Measurements from ENCODE around the gene SIK3.

SIK3 gene

GRCh38 chr11:117045196-117045595 is 53.0 kb downstream of the SIK3 start:
- H3K4me3 ChIP-seq (ENCODE audit: control insufficient read depth, low read depth, low read length) = no peak overlapping the region
- TF ChIP-seq, protein P1, sequence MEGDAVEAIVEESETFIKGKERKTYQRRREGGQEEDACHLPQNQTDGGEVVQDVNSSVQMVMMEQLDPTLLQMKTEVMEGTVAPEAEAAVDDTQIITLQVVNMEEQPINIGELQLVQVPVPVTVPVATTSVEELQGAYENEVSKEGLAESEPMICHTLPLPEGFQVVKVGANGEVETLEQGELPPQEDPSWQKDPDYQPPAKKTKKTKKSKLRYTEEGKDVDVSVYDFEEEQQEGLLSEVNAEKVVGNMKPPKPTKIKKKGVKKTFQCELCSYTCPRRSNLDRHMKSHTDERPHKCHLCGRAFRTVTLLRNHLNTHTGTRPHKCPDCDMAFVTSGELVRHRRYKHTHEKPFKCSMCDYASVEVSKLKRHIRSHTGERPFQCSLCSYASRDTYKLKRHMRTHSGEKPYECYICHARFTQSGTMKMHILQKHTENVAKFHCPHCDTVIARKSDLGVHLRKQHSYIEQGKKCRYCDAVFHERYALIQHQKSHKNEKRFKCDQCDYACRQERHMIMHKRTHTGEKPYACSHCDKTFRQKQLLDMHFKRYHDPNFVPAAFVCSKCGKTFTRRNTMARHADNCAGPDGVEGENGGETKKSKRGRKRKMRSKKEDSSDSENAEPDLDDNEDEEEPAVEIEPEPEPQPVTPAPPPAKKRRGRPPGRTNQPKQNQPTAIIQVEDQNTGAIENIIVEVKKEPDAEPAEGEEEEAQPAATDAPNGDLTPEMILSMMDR (IDR thresholded peaks at IDR 0.05; ENCODE audit: control insufficient read depth, insufficient read depth, low read depth, low read length, missing control alignments) = no peak
- DNase-seq (ENCODE audit: low read depth) = no peak

GRCh38 chr11:117044287-117045035 is 53.8 kb downstream of the SIK3 start:
- H3K4me3 ChIP-seq (ENCODE audit: control insufficient read depth, low read depth, low read length) = no peak overlapping the region
- TF ChIP-seq, protein P1 (IDR thresholded peaks at IDR 0.05; ENCODE audit: control insufficient read depth, insufficient read depth, low read depth, low read length, missing control alignments) = no peak
- no peak for DNase-seq (ENCODE audit: low read depth)

- DNase-seq (ENCODE audit: low read depth) = no peak
- no peak overlapping the region for H3K4me3 ChIP-seq (ENCODE audit: control insufficient read depth, low read depth, low read length)
- TF ChIP-seq, protein P1 (IDR thresholded peaks at IDR 0.05; ENCODE audit: control insufficient read depth, insufficient read depth, low read depth, low read length, missing control alignments) = no peak
Observed at GRCh38 chr11:117042689-117043088, 55.5 kb downstream of the SIK3 start.

DNA sequence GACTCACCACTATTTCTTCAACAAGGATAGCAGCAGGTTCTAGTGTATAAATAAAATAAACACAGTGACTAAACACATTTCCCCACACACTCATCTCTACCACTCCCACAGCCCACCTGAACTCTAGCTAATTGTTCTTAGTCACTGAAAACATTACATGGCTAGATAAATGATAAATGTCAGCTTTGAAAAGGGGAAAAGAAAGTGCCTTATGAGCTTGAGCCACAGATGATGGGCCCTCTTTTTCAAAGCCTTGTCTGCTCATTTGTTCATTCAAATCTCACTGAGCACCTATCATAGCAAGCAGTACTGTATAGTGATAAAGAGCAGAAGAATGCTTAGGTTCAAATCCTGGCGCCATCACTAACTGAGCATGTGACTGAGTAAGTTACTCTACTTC is 58.3 kb downstream of the SIK3 start:
- DNase-seq (ENCODE audit: low read depth) = no peak
- TF ChIP-seq, protein P1 (IDR thresholded peaks at IDR 0.05; ENCODE audit: control insufficient read depth, insufficient read depth, low read depth, low read length, missing control alignments) = no peak

GRCh38 chr11:117039270-117039669 is 59.0 kb downstream of the SIK3 start:
- no peak overlapping the region for H3K4me3 ChIP-seq (ENCODE audit: control insufficient read depth, low read depth, low read length)
- DNase-seq (ENCODE audit: low read depth) = no peak
- TF ChIP-seq, protein P1 (IDR thresholded peaks at IDR 0.05; ENCODE audit: control insufficient read depth, insufficient read depth, low read depth, low read length, missing control alignments) = no peak

More for the DNA sequence above, 58.3 kb downstream of the SIK3 start:
- H3K4me3 ChIP-seq (ENCODE audit: control insufficient read depth, low read depth, low read length) = no peak overlapping the region

DNA sequence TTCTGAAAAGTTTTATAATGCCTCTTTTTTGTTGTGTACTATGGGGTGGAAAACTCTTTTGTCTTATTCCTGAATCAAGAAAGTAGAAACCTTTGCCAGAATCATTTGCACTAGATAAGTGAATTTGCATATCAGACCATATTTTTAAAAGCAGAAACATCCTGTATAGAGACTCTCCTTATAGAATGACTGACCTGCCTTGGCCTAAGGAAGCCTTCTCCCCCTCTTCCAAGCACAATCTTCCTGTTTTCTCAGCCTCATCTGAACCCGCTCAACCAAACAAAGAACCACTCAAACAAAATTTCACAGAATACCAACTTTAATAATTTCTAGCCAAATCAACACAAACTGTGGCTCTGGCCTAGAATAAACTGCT is 60.3 kb downstream of the SIK3 start:
- no peak overlapping the region for H3K4me3 ChIP-seq (ENCODE audit: control insufficient read depth, low read depth, low read length)
- TF ChIP-seq, protein P1 (IDR thresholded peaks at IDR 0.05; ENCODE audit: control insufficient read depth, insufficient read depth, low read depth, low read length, missing control alignments) = no peak
- no peak for DNase-seq (ENCODE audit: low read depth)
